ENCODE data around the gene CTNNA3.

CTNNA3 gene

GRCh38 chr10:67015225-67015624 is 680.8 kb downstream of the CTNNA3 start:
- no peak for DNase-seq (ENCODE audit: low spot score)

GRCh38 chr10:67011981-67012380 is 684.0 kb downstream of the CTNNA3 start:
- no peak for DNase-seq (ENCODE audit: low spot score)

- no peak for DNase-seq (ENCODE audit: low spot score)
These were observed 684.5 kb downstream of the CTNNA3 start for GRCh38 chr10:67011480-67011879.

GRCh38 chr10:67005981-67006380 is 690.0 kb downstream of the CTNNA3 start:
- DNase-seq (ENCODE audit: low spot score): no peak

- DNase-seq (ENCODE audit: low spot score): no peak
These were observed 691.3 kb downstream of the CTNNA3 start for GRCh38 chr10:67004690-67005089.

- no peak for DNase-seq (ENCODE audit: low spot score)
These were observed 696.0 kb downstream of the CTNNA3 start for GRCh38 chr10:66999762-67000545.

GRCh38 chr10:66996996-66997395 is 699.0 kb downstream of the CTNNA3 start:
- DNase-seq (ENCODE audit: low spot score): no peak

GRCh38 chr10:66990143-66990830 is 705.7 kb downstream of the CTNNA3 start:
- no peak for DNase-seq (ENCODE audit: low spot score)

- no peak for DNase-seq (ENCODE audit: low spot score)
These were observed 712.5 kb downstream of the CTNNA3 start for GRCh38 chr10:66983475-66983818.

- DNase-seq (ENCODE audit: low spot score): no peak
These were observed 713.1 kb downstream of the CTNNA3 start for GRCh38 chr10:66982792-66983474.

GRCh38 chr10:66982053-66982420 is 714.0 kb downstream of the CTNNA3 start:
- DNase-seq (ENCODE audit: low spot score): no peak

GRCh38 chr10:66981361-66982052 is 714.5 kb downstream of the CTNNA3 start:
- DNase-seq (ENCODE audit: low spot score): no peak

- DNase-seq (ENCODE audit: low spot score): no peak
These were observed 715.7 kb downstream of the CTNNA3 start for GRCh38 chr10:66980246-66980815.

- DNase-seq (ENCODE audit: low spot score): no peak
These were observed 731.0 kb downstream of the CTNNA3 start for GRCh38 chr10:66964946-66965345.

- DNase-seq (ENCODE audit: low spot score): no peak
These were observed 737.5 kb downstream of the CTNNA3 start for GRCh38 chr10:66958466-66958865.

- DNase-seq (ENCODE audit: low spot score): no peak
These were observed 744.1 kb downstream of the CTNNA3 start for GRCh38 chr10:66951896-66952295.

- no peak for DNase-seq (ENCODE audit: low spot score)
These were observed 752.4 kb downstream of the CTNNA3 start for GRCh38 chr10:66943590-66943989.

- no peak for DNase-seq (ENCODE audit: low spot score)
These were observed 753.6 kb downstream of the CTNNA3 start for GRCh38 chr10:66942407-66942806.

- no peak for DNase-seq (ENCODE audit: low spot score)
These were observed 754.5 kb downstream of the CTNNA3 start for GRCh38 chr10:66941491-66941890.

- no peak for DNase-seq (ENCODE audit: low spot score)
These were observed 755.0 kb downstream of the CTNNA3 start for GRCh38 chr10:66940965-66941364.

GRCh38 chr10:66934711-66935110 is 761.3 kb downstream of the CTNNA3 start:
- DNase-seq (ENCODE audit: low spot score): no peak

- DNase-seq (ENCODE audit: low spot score): no peak
These were observed 764.0 kb downstream of the CTNNA3 start for GRCh38 chr10:66931949-66932343.

Data from NAMALWA (cell line).